Ovary (tissue), 3 donors: ENCODE results near the gene MDFI.

Experiments used
- EP300 ChIP-seq: sonication (generic); formaldehyde crosslinking; IDR thresholded peaks from one replicate; pipeline ENCODE4 v1.6.1; 2017; ENCODE audit warnings: antibody characterized with exemption
- POLR2A ChIP-seq: fragments of 450-650 bp; IDR thresholded peaks from one replicate; pipeline ENCODE4 v1.6.1; 2017; ENCODE audit warnings: antibody characterized with exemption, mild to moderate bottlenecking, moderate library complexity
- TF ChIP-seq, protein P1 (sequence below), 3 donors: fragments of 450-650 bp in 2 of 3; fragments of 200-600 bp in 1 of 3; IDR thresholded peaks; one replicate each; pipeline versions ENCODE4 v1.5.1 to v1.8.0; 2016 to 2022; ENCODE audit warnings: antibody characterized with exemption in 3 of 3, mild to moderate bottlenecking in 1 of 3
- donor health status: DM: no; HTN: no; CAD: no.

GRCh38 chr6:41630946-41631345, 7.3 kb upstream of the MDFI start:
- TF ChIP-seq, protein P1, sequence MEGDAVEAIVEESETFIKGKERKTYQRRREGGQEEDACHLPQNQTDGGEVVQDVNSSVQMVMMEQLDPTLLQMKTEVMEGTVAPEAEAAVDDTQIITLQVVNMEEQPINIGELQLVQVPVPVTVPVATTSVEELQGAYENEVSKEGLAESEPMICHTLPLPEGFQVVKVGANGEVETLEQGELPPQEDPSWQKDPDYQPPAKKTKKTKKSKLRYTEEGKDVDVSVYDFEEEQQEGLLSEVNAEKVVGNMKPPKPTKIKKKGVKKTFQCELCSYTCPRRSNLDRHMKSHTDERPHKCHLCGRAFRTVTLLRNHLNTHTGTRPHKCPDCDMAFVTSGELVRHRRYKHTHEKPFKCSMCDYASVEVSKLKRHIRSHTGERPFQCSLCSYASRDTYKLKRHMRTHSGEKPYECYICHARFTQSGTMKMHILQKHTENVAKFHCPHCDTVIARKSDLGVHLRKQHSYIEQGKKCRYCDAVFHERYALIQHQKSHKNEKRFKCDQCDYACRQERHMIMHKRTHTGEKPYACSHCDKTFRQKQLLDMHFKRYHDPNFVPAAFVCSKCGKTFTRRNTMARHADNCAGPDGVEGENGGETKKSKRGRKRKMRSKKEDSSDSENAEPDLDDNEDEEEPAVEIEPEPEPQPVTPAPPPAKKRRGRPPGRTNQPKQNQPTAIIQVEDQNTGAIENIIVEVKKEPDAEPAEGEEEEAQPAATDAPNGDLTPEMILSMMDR (IDR thresholded peaks at IDR 0.05) = no peak
- no peak for TF ChIP-seq POLR2A
- TF ChIP-seq EP300 = no peak
